HepG2 (cell line): ENCODE data around the gene TARDBP. TPM values are rescaled to one million over a fixed set of nuclear protein-coding genes. Genes with fewer than 3 reads are reported as not detected.

Source experiments
- ATAC-seq: fragments of 200-7000 bp; cut with Tn5 transposase; 3 replicates; pipeline ENCODE4 v1.9.1; 2020; ENCODE audit warnings: mild to moderate bottlenecking, moderate library complexity
- BruUV-seq: library from RNA; stranded (reverse); fragments of 400-500 nt; replicated peaks from 2 replicates; lab custom pipeline; 2021; lab: Mats Ljungman, UMichigan
- CTCF ChIA-PET: fragments of 300-600 bp; formaldehyde crosslinking; extraction: SDS; loops from one replicate; lab custom pipeline; 2021; ENCODE audit warnings: low total read pairs, inconsistent platforms, low intra/inter-chr PET ratio; lab: Yijun Ruan, JAX
- POLR2A ChIA-PET: fragments of 350-600 bp; sonication (Branson Sonifier 250); formaldehyde crosslinking; loops from one replicate; lab custom pipeline; 2020; ENCODE audit warnings: antibody characterized with exemption, inconsistent platforms; lab: Yijun Ruan, JAX
- DNase-seq: peaks from one replicate; pipeline ENCODE4 v3.0.0-alpha.2; 2015; ENCODE audit warnings: low spot score
- FAIRE-seq: peaks from 3 replicates; lab custom pipeline; 2011; peaks lifted over from hg19 to GRCh38; lab: Jason Lieb, UNC
- H2AFZ ChIP-seq: one replicate; pipeline ENCODE4 v1.6.1; 2011; ENCODE audit warnings: low read length, inconsistent platforms
- H3K27ac ChIP-seq: fragments of 300-600 bp; 3 replicates; pipeline ENCODE4 v1.8.0; 2011; ENCODE audit warnings: mixed run types, mild to moderate bottlenecking, mixed read lengths, low read length, inconsistent platforms; ENCODE audit not compliant: insufficient read depth; ENCODE audit errors: extremely low read length
- H3K27me3 ChIP-seq, 2 experiments: fragments of 200-600 bp in 1 of 2; 2 replicates in 1 of 2; 3 replicates in 1 of 2; pipeline versions ENCODE4 v1.6.0 to v1.8.0; 2011; ENCODE audit warnings: low read length in 2 of 2, mild to moderate bottlenecking in 2 of 2, moderate library complexity in 2 of 2, inconsistent platforms in 1 of 2; ENCODE audit not compliant: insufficient read depth in 2 of 2, control insufficient read depth in 1 of 2
- H3K36me3 ChIP-seq, 2 experiments: fragments of 200-600 bp in 1 of 2; replicated peaks in 1 of 2; 2 replicates in 1 of 2; 3 replicates in 1 of 2; pipeline versions ENCODE4 v1.5.1 to v1.8.0; 2011; ENCODE audit warnings: low read length in 2 of 2, inconsistent platforms in 1 of 2; ENCODE audit not compliant: insufficient read depth in 2 of 2, control insufficient read depth in 1 of 2
- H3K4me1 ChIP-seq: 2 replicates; pipeline ENCODE4 v1.5.1; 2012; ENCODE audit warnings: low read length, inconsistent platforms; ENCODE audit not compliant: insufficient read depth
- H3K4me2 ChIP-seq: 2 replicates; pipeline ENCODE4 v1.6.0; 2011; ENCODE audit warnings: low read depth, low read length, inconsistent platforms
- H3K4me3 ChIP-seq, 3 experiments: fragments of 200-600 bp in 1 of 3; sonication (generic), shearing (Covaris generic) in 1 of 3; replicated peaks in 1 of 3; 2 replicates each; pipeline ENCODE4 v1.5.1; 2011 to 2016; ENCODE audit warnings: low read length in 3 of 3, inconsistent platforms in 2 of 3, low read depth in 2 of 3, mild to moderate bottlenecking in 2 of 3, control low read depth in 1 of 3, mixed read lengths in 1 of 3; ENCODE audit not compliant: insufficient read depth in 1 of 3
- H3K79me2 ChIP-seq: one replicate; pipeline ENCODE4 v1.6.1; 2011; ENCODE audit warnings: low read length, inconsistent platforms; ENCODE audit not compliant: insufficient read depth
- H3K9ac ChIP-seq: 2 replicates; pipeline ENCODE4 v1.6.0; 2011; ENCODE audit warnings: mild to moderate bottlenecking, low read depth, low read length, inconsistent platforms; ENCODE audit not compliant: insufficient read depth
- H3K9me3 ChIP-seq: 2 replicates; pipeline ENCODE4 v1.5.1; 2012; ENCODE audit warnings: mild to moderate bottlenecking, low read length
- H4K20me1 ChIP-seq: 2 replicates; pipeline ENCODE4 v1.6.0; 2011; ENCODE audit warnings: inconsistent platforms, mild to moderate bottlenecking, low read length, moderate library complexity; ENCODE audit not compliant: insufficient read depth
- ELF1 ChIP-seq: sonication (generic); formaldehyde crosslinking; IDR thresholded peaks from 2 replicates; pipeline ENCODE4 v1.4.0; 2020; ENCODE audit warnings: missing genetic modification reagents
- FOSL2 ChIP-seq: sonication (generic); formaldehyde crosslinking; IDR thresholded peaks from 2 replicates; pipeline ENCODE4 v1.4.0; 2020; ENCODE audit warnings: missing genetic modification reagents
- MAX ChIP-seq: IDR thresholded peaks from 2 replicates; pipeline ENCODE4 v1.6.1; 2012; ENCODE audit warnings: inconsistent platforms
- NR3C1 ChIP-seq: sonication (generic); formaldehyde crosslinking; IDR thresholded peaks from 2 replicates; pipeline ENCODE4 v1.4.0; 2020; ENCODE audit warnings: missing genetic modification reagents
- RELA ChIP-seq: sonication (generic); formaldehyde crosslinking; IDR thresholded peaks from 2 replicates; pipeline ENCODE4 v1.4.0; 2020; ENCODE audit warnings: missing genetic modification reagents
- SALL1 ChIP-seq: sonication (generic); formaldehyde crosslinking; IDR thresholded peaks from 2 replicates; pipeline ENCODE4 v1.8.0; 2022; ENCODE audit warnings: mild to moderate bottlenecking, missing genetic modification reagents
- TEAD3 ChIP-seq: optimal IDR thresholded peaks from 2 replicates; pipeline ENCODE3; 2016; ENCODE audit warnings: borderline replicate concordance
- XRCC5 ChIP-seq: fragments of 200-400 bp; formaldehyde crosslinking; optimal IDR thresholded peaks from 2 replicates; pipeline ENCODE3; 2017; ENCODE audit warnings: mild to moderate bottlenecking, low read length
- ZBTB20 ChIP-seq: sonication (generic); formaldehyde crosslinking; IDR thresholded peaks from 2 replicates; pipeline ENCODE4 v1.8.1; 2023; ENCODE audit warnings: missing genetic modification reagents, low read depth, mild to moderate bottlenecking, borderline replicate concordance
- ZBTB38 ChIP-seq: sonication (generic); formaldehyde crosslinking; IDR thresholded peaks from 2 replicates; pipeline ENCODE4 v1.5.1; 2020; ENCODE audit warnings: mild to moderate bottlenecking, missing genetic modification reagents
- ZC3H4 ChIP-seq: sonication (generic); formaldehyde crosslinking; IDR thresholded peaks from 2 replicates; pipeline ENCODE4 v1.4.0; 2020; ENCODE audit warnings: missing genetic modification reagents, borderline replicate concordance
- ZNF121 ChIP-seq: sonication (generic); formaldehyde crosslinking; IDR thresholded peaks from 2 replicates; pipeline ENCODE4 v1.5.0; 2020; ENCODE audit warnings: mild to moderate bottlenecking, missing genetic modification reagents
- ZNF260 ChIP-seq: sonication (generic); formaldehyde crosslinking; IDR thresholded peaks from 2 replicates; pipeline ENCODE4 v1.4.0; 2020; ENCODE audit warnings: missing genetic modification reagents, low read depth, mild to moderate bottlenecking, borderline replicate concordance
- ZNF30 ChIP-seq: sonication (generic); formaldehyde crosslinking; IDR thresholded peaks from 2 replicates; pipeline ENCODE4 v1.5.0; 2020; ENCODE audit warnings: mild to moderate bottlenecking, missing genetic modification reagents
- ZNF414 ChIP-seq: sonication (generic); formaldehyde crosslinking; IDR thresholded peaks from 2 replicates; pipeline ENCODE4 v1.5.0; 2020; ENCODE audit warnings: missing genetic modification reagents
- ZSCAN30 ChIP-seq: sonication (generic); formaldehyde crosslinking; IDR thresholded peaks from 2 replicates; pipeline ENCODE4 v1.5.0; 2020; ENCODE audit warnings: mild to moderate bottlenecking, missing genetic modification reagents
- WGBS: methylation state at CpG from one replicate; pipeline ENCODE4 v1.1.6; 2017; ENCODE audit warnings: low lambda C conversion rate; 5-methylcytosine and 5-hydroxymethylcytosine counted together
- in situ Hi-C: cut with HindIII; loops from 2 replicates; pipeline ENCODE4 v1.10.0; 2017; ENCODE audit warnings: low pct_unique_long_range_greater_than_20kb; ENCODE audit not compliant: extremely low pct_ligation_motif_present
- intact Hi-C: fragments of 100-400 bp; cut with micrococcal nuclease; formaldehyde crosslinking; loops from one replicate; pipeline ENCODE4 v1.10.0; 2022; ENCODE audit not compliant: unreplicated experiment
- polyA plus RNA-seq, 8 experiments: library from polyadenylated mRNA; depleted of rRNA in 3 of 8; stranded (reverse) in 7 of 8; unstranded in 1 of 8; fragments of >200 nt; fragmentation: Illumina TruSeq in 4 of 8; extraction: Trizol in 4 of 8; gene quantifications; 2 replicates each; pipeline versions ENCODE4 v1.2.1 to v1.2.3, GENCODE V29; 2011 to 2016; ENCODE audit warnings: low read depth in 4 of 8, missing spikeins in 1 of 8, mixed read lengths in 1 of 8; ENCODE audit not compliant: insufficient read depth in 1 of 8
- total RNA-seq, 5 experiments: library from RNA; depleted of rRNA; stranded (reverse); fragments of >200 nt; fragmentation: Illumina TruSeq; extraction: Trizol; gene quantifications; 2 replicates each; pipeline ENCODE4 v1.2.3, GENCODE V29; 2016; ENCODE audit warnings: low read depth in 1 of 5

TARDBP gene
- total and polyA plus RNA-seq, 2 of the 13 experiments (the other 11 are each of a cell fraction or from before 2014, with no cell fraction given): 62.4 to 93.0 TPM

GRCh38 chr1:10973956-10974881, 38.2 kb upstream of the TARDBP start:
- no TSS peak for BruUV-seq
- Histone ChIP-seq H3K9me3 (no peaks in the 10 kb centered on the region), H3K79me2 (no peaks in the 10 kb centered on the region), H2AFZ (no peak overlapping the region), H4K20me1 (no peaks in the 10 kb centered on the region), H3K27me3 (peaks cover 5 to 9% of the 10 kb centered on the region in 2 experiments; a peak in 3 of 5 replicates), H3K4me2 (peak overlapping the region; percentile 27; the same call in 1 of the 2 replicates), H3K9ac (no peak overlapping the region), H3K36me3 (no peaks in the 10 kb centered on the region), H3K4me3 (no peak overlapping the region), H3K27ac (no peak overlapping the region), H3K4me1 (peaks cover 56% of the 10 kb centered on the region)
- ChIA-PET POLR2A (no interaction called here), CTCF (no interaction called here)
- ATAC-seq: peak; percentile 13; the same call in 2 of the 3 replicates
- FAIRE-seq: no peak
- TF ChIP-seq RELA (CRISPR knock-in tag) (no peak), ZSCAN30 (CRISPR knock-in tag) (no peak)
- in situ Hi-C loops: no loop called here
- 61% methylated on average over 14 of the region's 17 CpGs for WGBS
- no peak for DNase-seq
- intact Hi-C loops: no loop called here

- Histone ChIP-seq H3K9me3 (no peaks in the 10 kb centered on the region), H4K20me1 (no peaks in the 10 kb centered on the region), H3K36me3 (no peaks in the 10 kb centered on the region), H3K4me2 (peak overlapping the region; percentile 75), H2AFZ (peak overlapping the region; percentile 89), H3K4me3 (peak overlapping the region; percentile 1 to 51 (median 26); a peak in 4 of 6 replicates), H3K4me1 (peaks cover 71% of the 10 kb centered on the region), H3K79me2 (no peaks in the 10 kb centered on the region), H3K27ac (no peak overlapping the region), H3K9ac (0 out of 2 replicates have a peak overlapping the region, but pooled peaks have one; percentile 11), H3K27me3 (peaks cover 5 to 9% of the 10 kb centered on the region in 2 experiments; a peak in 3 of 5 replicates)
- peak; percentile 48 for DNase-seq
- CTCF ChIA-PET: no interaction called here
- no TSS peak for BruUV-seq
- in situ Hi-C loops (no loop called here), intact Hi-C loops (no loop called here)
- 19% methylated on average over 18 of the region's 19 CpGs for WGBS
- POLR2A ChIA-PET: no interaction called here
- peak; percentile 19; the same call in 2 of the 3 replicates for ATAC-seq
- peak; percentile 15 for FAIRE-seq
- TF ChIP-seq ZC3H4 (no peak), NR3C1 (no peak), ZBTB20 (CRISPR knock-in tag) (no peak), TEAD3 (peak; percentile 59), MAX (peak; percentile 61), XRCC5 (peak; percentile 26), ZBTB38 (CRISPR knock-in tag) (0 out of 2 replicates have a peak, but pooled peaks have one; percentile 20), SALL1 (0 out of 2 replicates have a peak, but pooled peaks have one; percentile 14), ZNF121 (CRISPR knock-in tag) (peak; percentile 36; the same call in 1 of the 2 replicates), ZNF414 (CRISPR knock-in tag) (0 out of 2 replicates have a peak, but pooled peaks have one; percentile 33), FOSL2 (CRISPR knock-in tag) (peak; percentile 67), ELF1 (CRISPR knock-in tag) (0 out of 2 replicates have a peak, but pooled peaks have one; percentile 28), ZNF260 (CRISPR knock-in tag) (no peak), ZNF30 (CRISPR knock-in tag) (no peak)
Measured at GRCh38 chr1:10975567-10976326, 36.7 kb upstream of the TARDBP start.
